HepG2 (cell line): ENCODE results near the gene SH3GL1. TPM values are rescaled to one million over a fixed set of nuclear protein-coding genes. Genes with fewer than 3 reads are reported as not detected.
A peak's percentile ranks its signal among the peaks of the same experiment; 100 is the strongest.

Experiments used
- AKAP8 ChIP-seq: sonication (generic); formaldehyde crosslinking; IDR thresholded peaks from 2 replicates; pipeline ENCODE4 v1.5.1; 2020; ENCODE audit warnings: mild to moderate bottlenecking, missing genetic modification reagents
- ELF4 ChIP-seq: sonication (generic); formaldehyde crosslinking; IDR thresholded peaks from 2 replicates; pipeline ENCODE4 v1.5.0; 2020; ENCODE audit warnings: missing genetic modification reagents, mild to moderate bottlenecking, moderate library complexity, borderline replicate concordance
- FOSL1 ChIP-seq: sonication (generic); formaldehyde crosslinking; IDR thresholded peaks from 2 replicates; pipeline ENCODE4 v1.9.0; 2021; ENCODE audit warnings: missing genetic modification reagents, borderline replicate concordance
- HOXA9 ChIP-seq: sonication (generic); formaldehyde crosslinking; IDR thresholded peaks from 2 replicates; pipeline ENCODE4 v1.8.1; 2022; ENCODE audit warnings: missing genetic modification reagents, mild to moderate bottlenecking, moderate library complexity, borderline replicate concordance
- LCORL ChIP-seq, 2 experiments: fragments of 450-650 bp in 1 of 2; sonication (generic) in 1 of 2; formaldehyde crosslinking in 1 of 2; IDR thresholded peaks; 2 replicates each; pipeline versions ENCODE4 v1.5.0 to v1.6.1; 2017 to 2020; ENCODE audit warnings: antibody characterized with exemption in 1 of 2, missing genetic modification reagents in 1 of 2
- PAWR ChIP-seq: sonication (generic); formaldehyde crosslinking; IDR thresholded peaks from 2 replicates; pipeline ENCODE4 v1.4.0; 2020; ENCODE audit warnings: missing genetic modification reagents, mild to moderate bottlenecking, borderline replicate concordance
- REL ChIP-seq: sonication (generic); formaldehyde crosslinking; conservative IDR thresholded peaks from 2 replicates; pipeline ENCODE4 v1.8.0; 2022; ENCODE audit warnings: mild to moderate bottlenecking, missing genetic modification reagents, moderate library complexity
- SAFB2 ChIP-seq: sonication (generic); formaldehyde crosslinking; IDR thresholded peaks from 2 replicates; pipeline ENCODE4 v1.5.1; 2020; ENCODE audit warnings: missing genetic modification reagents, low read depth, mild to moderate bottlenecking, borderline replicate concordance
- SCMH1 ChIP-seq: sonication (generic); formaldehyde crosslinking; IDR thresholded peaks from 2 replicates; pipeline ENCODE4 v1.9.0; 2021; ENCODE audit warnings: missing genetic modification reagents, mild to moderate bottlenecking, borderline replicate concordance
- SRSF1 ChIP-seq: fragments of 200-400 bp; formaldehyde crosslinking; optimal IDR thresholded peaks from 2 replicates; pipeline ENCODE3; 2017; ENCODE audit warnings: mild to moderate bottlenecking, low read depth, low read length, moderate library complexity
- SRSF9 ChIP-seq: fragments of 200-400 bp; formaldehyde crosslinking; IDR thresholded peaks from 2 replicates; pipeline ENCODE4 v1.6.1; 2018; ENCODE audit warnings: borderline replicate concordance, mild to moderate bottlenecking, low read depth, low read length; ENCODE audit not compliant: insufficient read depth, poor library complexity, severe bottlenecking
- ZNF274 ChIP-seq: sonication (generic); formaldehyde crosslinking; IDR thresholded peaks from 2 replicates; pipeline ENCODE4 v1.5.1; 2020; ENCODE audit warnings: mild to moderate bottlenecking, missing genetic modification reagents
- ZNF343 ChIP-seq: sonication (generic); formaldehyde crosslinking; IDR thresholded peaks from 2 replicates; pipeline ENCODE4 v1.4.0; 2020; ENCODE audit warnings: mild to moderate bottlenecking, missing genetic modification reagents
- ZNF547 ChIP-seq: sonication (generic); formaldehyde crosslinking; IDR thresholded peaks from 2 replicates; pipeline ENCODE4 v1.5.1; 2020; ENCODE audit warnings: mild to moderate bottlenecking, missing genetic modification reagents
- ZNF672 ChIP-seq: sonication (generic); formaldehyde crosslinking; IDR thresholded peaks from 2 replicates; pipeline ENCODE4 v1.8.1; 2022; ENCODE audit warnings: missing genetic modification reagents
- ZNF724P ChIP-seq: sonication (generic); formaldehyde crosslinking; IDR thresholded peaks from 2 replicates; pipeline ENCODE4 v1.8.0; 2022; ENCODE audit warnings: missing genetic modification reagents, borderline replicate concordance
- polyA plus RNA-seq, 8 experiments: library from polyadenylated mRNA; depleted of rRNA in 3 of 8; stranded (reverse) in 7 of 8; unstranded in 1 of 8; fragments of >200 nt; fragmentation: Illumina TruSeq in 4 of 8; extraction: Trizol in 4 of 8; gene quantifications; 2 replicates each; pipeline versions ENCODE4 v1.2.1 to v1.2.3, GENCODE V29; 2011 to 2016; ENCODE audit warnings: low read depth in 4 of 8, missing spikeins in 1 of 8, mixed read lengths in 1 of 8; ENCODE audit not compliant: insufficient read depth in 1 of 8
- total RNA-seq, 5 experiments: library from RNA; depleted of rRNA; stranded (reverse); fragments of >200 nt; fragmentation: Illumina TruSeq; extraction: Trizol; gene quantifications; 2 replicates each; pipeline ENCODE4 v1.2.3, GENCODE V29; 2016; ENCODE audit warnings: low read depth in 1 of 5
- TF ChIP-seq, protein P1 (sequence below): sonication (generic); formaldehyde crosslinking; IDR thresholded peaks from 2 replicates; pipeline ENCODE4 v1.8.1; 2022; ENCODE audit warnings: low read depth, mild to moderate bottlenecking, missing genetic modification reagents
- TF ChIP-seq, protein P2 (sequence below): sonication (generic); formaldehyde crosslinking; IDR thresholded peaks from 2 replicates; pipeline ENCODE4 v1.5.0; 2020; ENCODE audit warnings: missing genetic modification reagents, mild to moderate bottlenecking, borderline replicate concordance
- TF ChIP-seq, protein P3 (sequence below): IDR thresholded peaks from 2 replicates; pipeline ENCODE4 v1.6.1; 2018; ENCODE audit warnings: missing genetic modification reagents
- TF ChIP-seq, protein P4 (sequence below): sonication (generic); formaldehyde crosslinking; IDR thresholded peaks from 2 replicates; pipeline ENCODE4 v1.4.0; 2020; ENCODE audit warnings: missing genetic modification reagents, borderline replicate concordance
- TF ChIP-seq, protein P5 (sequence below): sonication (generic); formaldehyde crosslinking; IDR thresholded peaks from 2 replicates; pipeline ENCODE4 v1.4.0; 2020; ENCODE audit warnings: mild to moderate bottlenecking, low read depth, missing genetic modification reagents
- TF ChIP-seq, protein P6 (sequence below): sonication (generic); formaldehyde crosslinking; IDR thresholded peaks from 2 replicates; pipeline ENCODE4 v1.4.0; 2020; ENCODE audit warnings: missing genetic modification reagents

The SH3GL1 gene
- total and polyA plus RNA-seq, 2 of the 13 experiments (the other 11 are each of a cell fraction or from before 2014, with no cell fraction given), result 33.0 to 45.1 TPM

DNA sequence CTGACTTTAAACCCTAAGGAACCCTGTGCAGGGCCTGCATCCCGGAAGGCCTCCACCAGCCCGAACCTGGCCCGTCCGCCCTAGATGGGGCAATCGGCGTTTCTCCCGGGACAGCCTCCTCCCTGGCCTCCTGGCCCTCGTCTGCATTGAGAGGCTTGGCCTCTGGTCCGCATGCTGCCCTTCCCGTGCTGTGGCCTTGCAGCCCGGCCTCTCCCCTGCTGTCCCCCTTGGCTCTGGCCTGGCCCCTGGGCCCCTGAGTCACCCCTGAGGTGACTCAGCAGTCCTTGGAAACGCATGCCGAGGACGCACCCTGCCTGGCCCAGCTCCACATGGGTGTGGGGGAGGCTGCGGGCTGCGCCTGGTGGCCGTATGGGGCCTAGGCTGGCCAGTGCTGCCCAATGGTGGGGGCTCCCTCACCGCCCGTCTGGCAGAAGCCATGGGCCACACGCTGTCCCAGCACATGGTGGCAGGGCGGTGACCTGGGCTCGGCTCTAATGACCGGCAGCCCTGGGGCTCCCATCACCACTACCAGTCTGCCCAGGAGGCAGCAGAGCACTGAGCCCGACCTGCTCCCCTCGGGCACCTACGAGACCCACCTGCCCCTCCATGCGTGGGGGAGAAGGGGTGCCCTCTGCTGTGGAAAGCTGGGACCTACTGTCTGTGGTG, 25.7 kb downstream of the SH3GL1 start (continued):
- TF ChIP-seq, protein P1, sequence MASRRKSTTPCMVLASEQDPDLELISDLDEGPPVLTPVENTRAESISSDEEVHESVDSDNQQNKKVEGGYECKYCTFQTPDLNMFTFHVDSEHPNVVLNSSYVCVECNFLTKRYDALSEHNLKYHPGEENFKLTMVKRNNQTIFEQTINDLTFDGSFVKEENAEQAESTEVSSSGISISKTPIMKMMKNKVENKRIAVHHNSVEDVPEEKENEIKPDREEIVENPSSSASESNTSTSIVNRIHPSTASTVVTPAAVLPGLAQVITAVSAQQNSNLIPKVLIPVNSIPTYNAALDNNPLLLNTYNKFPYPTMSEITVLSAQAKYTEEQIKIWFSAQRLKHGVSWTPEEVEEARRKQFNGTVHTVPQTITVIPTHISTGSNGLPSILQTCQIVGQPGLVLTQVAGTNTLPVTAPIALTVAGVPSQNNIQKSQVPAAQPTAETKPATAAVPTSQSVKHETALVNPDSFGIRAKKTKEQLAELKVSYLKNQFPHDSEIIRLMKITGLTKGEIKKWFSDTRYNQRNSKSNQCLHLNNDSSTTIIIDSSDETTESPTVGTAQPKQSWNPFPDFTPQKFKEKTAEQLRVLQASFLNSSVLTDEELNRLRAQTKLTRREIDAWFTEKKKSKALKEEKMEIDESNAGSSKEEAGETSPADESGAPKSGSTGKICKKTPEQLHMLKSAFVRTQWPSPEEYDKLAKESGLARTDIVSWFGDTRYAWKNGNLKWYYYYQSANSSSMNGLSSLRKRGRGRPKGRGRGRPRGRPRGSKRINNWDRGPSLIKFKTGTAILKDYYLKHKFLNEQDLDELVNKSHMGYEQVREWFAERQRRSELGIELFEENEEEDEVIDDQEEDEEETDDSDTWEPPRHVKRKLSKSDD, result peak; percentile 50; the same call in 1 of the 2 replicates
- TF ChIP-seq ZNF274 (peak; percentile 74), ZNF672 (no peak), AKAP8 (no peak), HOXA9 (CRISPR knock-in tag) (no peak), ZNF343 (CRISPR knock-in tag) (0 out of 2 replicates have a peak, but pooled peaks have one; percentile 45), REL (no peak), ELF4 (no peak), ZNF724P (CRISPR knock-in tag) (0 out of 2 replicates have a peak, but pooled peaks have one; percentile 49), SCMH1 (CRISPR knock-in tag) (no peak), LCORL (IDR thresholded peaks at IDR 0.05) (no peak), LCORL (CRISPR knock-in tag; IDR thresholded peaks at IDR 0.05) (peak; percentile 81), SAFB2 (CRISPR knock-in tag) (no peak), FOSL1 (CRISPR knock-in tag) (peak; percentile 88), PAWR (CRISPR knock-in tag) (no peak), SRSF1 (no peak), SRSF9 (no peak), ZNF547 (CRISPR knock-in tag) (peak; percentile 95)
- TF ChIP-seq, protein P2, sequence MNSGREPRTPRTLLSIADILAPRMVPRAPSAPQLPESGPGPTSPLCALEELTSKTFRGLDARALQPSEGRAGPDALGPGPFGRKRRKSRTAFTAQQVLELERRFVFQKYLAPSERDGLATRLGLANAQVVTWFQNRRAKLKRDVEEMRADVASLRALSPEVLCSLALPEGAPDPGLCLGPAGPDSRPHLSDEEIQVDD (CRISPR knock-in tag), result no peak
- TF ChIP-seq, protein P3, sequence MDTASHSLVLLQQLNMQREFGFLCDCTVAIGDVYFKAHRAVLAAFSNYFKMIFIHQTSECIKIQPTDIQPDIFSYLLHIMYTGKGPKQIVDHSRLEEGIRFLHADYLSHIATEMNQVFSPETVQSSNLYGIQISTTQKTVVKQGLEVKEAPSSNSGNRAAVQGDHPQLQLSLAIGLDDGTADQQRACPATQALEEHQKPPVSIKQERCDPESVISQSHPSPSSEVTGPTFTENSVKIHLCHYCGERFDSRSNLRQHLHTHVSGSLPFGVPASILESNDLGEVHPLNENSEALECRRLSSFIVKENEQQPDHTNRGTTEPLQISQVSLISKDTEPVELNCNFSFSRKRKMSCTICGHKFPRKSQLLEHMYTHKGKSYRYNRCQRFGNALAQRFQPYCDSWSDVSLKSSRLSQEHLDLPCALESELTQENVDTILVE, result peak; percentile 50; the same call in 1 of the 2 replicates
- TF ChIP-seq, protein P4, sequence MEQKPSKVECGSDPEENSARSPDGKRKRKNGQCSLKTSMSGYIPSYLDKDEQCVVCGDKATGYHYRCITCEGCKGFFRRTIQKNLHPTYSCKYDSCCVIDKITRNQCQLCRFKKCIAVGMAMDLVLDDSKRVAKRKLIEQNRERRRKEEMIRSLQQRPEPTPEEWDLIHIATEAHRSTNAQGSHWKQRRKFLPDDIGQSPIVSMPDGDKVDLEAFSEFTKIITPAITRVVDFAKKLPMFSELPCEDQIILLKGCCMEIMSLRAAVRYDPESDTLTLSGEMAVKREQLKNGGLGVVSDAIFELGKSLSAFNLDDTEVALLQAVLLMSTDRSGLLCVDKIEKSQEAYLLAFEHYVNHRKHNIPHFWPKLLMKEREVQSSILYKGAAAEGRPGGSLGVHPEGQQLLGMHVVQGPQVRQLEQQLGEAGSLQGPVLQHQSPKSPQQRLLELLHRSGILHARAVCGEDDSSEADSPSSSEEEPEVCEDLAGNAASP (CRISPR knock-in tag), result peak; percentile 57; the same call in 1 of the 2 replicates
- TF ChIP-seq, protein P5, sequence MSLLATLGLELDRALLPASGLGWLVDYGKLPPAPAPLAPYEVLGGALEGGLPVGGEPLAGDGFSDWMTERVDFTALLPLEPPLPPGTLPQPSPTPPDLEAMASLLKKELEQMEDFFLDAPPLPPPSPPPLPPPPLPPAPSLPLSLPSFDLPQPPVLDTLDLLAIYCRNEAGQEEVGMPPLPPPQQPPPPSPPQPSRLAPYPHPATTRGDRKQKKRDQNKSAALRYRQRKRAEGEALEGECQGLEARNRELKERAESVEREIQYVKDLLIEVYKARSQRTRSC (CRISPR knock-in tag), result no peak
- TF ChIP-seq, protein P6, sequence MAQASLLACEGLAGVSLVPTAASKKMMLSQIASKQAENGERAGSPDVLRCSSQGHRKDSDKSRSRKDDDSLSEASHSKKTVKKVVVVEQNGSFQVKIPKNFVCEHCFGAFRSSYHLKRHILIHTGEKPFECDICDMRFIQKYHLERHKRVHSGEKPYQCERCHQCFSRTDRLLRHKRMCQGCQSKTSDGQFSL (CRISPR knock-in tag), result peak; percentile 73; the same call in 1 of the 2 replicates
